CD4-positive, alpha-beta T cell treated with Interleukin-4 for 1 hour (primary cell): Measurements from ENCODE around the gene ATRIP.
"Not testable (repeated sequence)": the region's sequence is repeated elsewhere in the genome, so short reads cannot be mapped to it uniquely, and the experiment has no call there.

Experiments
- DNase-seq, 2 donors: peaks; one replicate each; pipeline ENCODE4 v3.0.0-alpha.2; 2020 to 2022

Gene ATRIP

DNA sequence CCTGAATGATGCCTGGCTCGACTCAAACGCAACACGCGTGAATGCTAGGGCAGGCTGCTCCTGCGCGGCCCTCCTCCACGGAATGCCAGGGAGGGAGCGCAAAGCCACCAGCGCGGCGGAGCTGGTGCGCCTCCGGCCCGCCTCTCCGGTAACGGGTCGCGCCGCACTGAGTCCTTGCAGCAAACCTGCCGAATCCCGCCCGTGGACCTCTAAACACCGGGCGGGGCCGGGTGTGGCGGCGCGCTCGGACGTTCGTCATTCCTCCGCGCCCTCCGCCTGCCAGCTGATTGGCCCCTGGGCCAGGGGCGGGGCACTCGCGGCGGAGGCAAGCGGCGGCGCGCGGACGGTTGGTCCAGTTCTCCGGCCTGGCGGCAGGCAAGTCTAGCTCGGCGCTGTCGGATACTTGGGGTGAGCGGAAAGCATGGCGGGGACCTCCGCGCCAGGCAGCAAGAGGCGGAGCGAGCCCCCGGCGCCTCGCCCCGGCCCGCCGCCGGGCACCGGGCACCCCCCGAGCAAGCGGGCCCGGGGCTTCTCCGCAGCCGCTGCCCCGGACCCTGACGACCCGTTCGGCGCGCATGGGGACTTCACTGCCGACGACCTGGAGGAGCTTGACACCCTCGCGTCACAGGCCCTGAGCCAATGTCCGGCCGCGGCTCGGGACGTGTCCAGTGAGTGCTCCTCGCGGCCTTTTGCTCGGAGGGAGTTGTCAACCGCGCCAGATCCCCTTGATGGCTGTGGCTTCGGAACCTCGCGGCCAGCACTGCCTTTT, at the start of gene ATRIP:
Gene ATRIP (plus strand): TSS at position 313 of the 769 bp plus-strand sequence. CDS start 109 bp downstream, at position 422.
- peak; percentile 79 to 89 for DNase-seq

DNA sequence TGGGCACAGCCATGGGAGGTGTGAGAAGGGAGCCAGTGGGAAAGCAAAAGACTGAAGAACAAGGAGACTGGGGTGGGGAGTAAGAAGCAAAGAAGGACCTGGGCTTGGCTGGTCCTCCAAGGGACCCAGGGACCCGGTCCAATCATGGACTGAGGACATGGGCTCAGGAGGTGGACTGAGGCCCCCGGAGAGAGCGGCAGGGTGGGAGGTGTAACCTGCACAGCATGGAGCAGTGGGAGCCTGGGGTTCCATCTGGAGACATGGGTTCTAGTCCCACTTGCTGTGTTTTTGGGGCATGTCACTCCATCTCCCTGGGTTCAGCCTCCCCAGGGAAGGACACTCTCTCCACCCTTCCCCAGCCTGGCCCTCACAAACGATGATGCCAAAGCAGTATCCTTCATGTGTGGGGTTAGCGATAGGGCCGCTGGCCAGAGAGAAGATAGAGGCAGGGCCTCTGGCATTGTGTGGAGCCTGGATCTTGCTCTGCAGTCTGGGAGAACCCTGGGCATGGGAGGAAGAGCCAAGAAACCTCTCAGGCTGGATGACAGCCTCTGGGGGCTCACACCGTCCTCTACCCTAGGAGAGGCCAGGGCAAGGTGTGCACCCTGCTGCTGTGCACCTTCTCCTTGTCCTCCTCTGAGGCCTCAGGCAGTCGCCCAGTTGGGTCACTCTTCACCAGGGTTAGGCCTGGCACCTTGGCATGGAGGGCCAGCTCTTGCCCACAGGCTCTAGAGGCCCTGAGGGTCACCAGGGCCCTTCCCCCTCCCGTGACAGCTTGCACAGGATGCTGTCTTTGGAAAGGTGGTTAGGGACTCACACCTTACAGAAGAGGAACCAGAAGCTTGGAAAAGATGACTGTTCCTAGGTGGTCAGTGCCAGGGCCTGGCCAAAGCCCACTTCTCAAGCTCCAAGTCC, 48.5 kb upstream of the ATRIP start:
- DNase-seq: no peak

DNA sequence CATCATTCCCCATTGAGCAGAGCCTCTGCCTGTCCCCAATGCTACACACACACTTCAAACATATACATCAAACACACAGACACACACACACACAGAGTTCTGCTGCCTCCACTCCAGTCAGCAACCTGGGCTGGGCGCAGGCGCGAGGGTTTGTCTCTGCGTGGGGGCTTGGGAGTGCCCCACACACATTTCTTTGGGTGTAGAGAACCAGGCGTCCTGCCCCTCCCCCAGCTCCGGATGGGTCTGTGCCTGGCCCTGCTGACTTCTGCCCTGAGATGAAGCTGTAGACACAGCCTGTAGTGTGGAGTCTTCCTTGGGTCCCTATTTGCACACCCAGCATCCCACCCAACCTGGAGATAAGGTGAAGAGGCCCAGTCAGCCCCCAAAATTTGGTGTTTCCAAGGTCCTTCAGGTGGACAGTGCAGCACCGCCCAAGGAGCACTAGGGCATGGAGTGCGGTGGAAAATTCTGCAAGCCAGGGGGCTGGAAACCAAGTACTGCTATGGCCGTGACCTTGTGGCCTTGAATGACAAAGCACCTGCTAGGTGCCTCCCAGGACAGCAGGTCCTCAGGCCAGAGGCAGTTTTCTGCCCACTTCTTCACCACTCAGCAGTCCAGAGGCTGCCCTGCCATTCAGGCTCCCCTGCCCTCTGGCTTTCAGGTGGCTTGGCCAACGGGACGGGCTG, 47.7 kb upstream of the ATRIP start:
- DNase-seq: no peak

DNA sequence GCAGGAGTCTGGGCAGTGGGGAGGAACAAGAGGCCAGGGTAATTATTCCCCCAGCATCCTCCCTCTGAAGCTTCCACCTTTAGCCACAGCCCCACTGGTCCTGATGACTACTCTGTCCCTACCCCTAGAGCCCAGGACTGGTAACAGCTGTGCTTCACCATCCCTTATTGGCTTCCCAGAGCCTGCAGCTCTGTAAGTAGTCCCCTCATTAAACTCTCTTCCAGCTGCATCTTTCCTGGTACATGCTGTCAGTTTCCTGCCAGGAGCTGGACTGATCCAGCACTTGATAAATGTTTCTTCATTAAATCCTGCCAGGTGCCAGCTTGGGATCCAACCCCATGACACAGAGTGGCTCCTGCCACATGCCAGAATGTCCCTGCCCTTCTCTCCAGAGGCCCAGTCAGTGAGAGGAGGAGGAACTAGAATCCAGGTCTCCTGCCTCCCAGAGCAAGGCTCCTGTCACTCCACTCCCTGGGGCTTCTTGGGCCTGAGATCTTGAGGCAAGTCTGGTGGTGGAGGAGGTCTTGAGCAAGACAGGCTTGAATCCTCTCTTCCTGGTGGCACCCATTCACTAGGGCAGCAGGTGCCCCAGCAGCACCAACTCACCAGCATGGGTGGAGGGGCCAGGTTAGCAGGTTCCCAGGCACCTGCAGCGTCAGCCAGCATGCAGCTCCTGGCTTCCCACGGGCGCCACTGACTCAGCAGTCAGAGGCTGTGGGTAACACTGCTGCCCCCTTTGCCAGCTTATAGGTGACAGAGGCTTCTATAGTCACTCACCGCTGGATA, 47.0 kb upstream of the ATRIP start:
- DNase-seq: no peak

DNA sequence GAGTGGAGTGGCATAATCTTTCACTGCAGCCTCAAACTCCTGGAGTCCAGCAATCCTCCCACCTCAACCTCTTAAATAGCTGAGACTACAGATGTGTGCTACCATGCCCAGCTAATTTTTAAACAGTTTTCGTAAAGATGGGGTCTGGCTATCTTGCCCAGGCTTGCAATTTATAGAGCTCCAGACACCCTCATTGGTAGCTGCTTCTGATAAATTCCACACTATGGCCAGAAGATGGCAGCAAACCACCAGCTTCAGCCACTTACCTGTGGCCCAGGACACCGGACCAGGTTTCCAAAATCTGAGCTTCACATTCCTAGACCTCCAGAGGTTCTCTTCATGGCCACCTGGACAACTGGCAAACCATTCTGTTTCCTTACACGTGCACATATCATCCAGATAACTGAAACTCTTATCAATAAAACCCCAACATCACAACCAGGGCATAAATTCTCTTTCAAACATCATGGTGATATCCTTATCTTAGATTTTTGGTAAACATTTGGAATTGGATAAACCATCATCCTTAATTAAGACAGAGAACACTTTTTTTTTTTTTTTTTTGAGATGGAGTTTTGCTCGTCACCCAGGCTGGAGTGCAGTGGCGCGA, 45.6 kb upstream of the ATRIP start:
- DNase-seq: peak; percentile 79 to 82

DNA sequence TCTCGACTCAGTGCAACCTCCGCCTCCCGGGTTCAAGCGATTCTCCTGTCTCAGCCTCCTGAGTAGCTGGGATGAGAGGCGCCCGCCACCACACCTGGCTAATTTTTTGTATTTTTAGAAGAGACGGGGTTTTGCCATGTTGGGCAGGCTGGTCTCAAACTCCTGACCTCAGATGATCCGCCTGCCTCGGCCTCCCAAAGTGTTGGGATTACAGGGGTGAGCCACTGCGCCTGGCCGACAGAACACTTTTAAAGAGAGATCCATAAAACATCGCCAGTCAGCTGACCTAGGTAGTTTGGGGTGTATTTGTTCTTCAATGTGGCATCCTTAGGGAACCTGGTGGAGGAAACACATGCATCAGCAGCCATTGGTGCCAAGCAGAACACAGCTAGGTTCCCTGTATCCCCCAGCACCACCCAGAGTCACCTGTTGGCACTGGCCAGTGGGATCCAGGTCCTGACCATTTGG, 45.1 kb upstream of the ATRIP start:
- DNase-seq: not testable (repeated sequence)

DNA sequence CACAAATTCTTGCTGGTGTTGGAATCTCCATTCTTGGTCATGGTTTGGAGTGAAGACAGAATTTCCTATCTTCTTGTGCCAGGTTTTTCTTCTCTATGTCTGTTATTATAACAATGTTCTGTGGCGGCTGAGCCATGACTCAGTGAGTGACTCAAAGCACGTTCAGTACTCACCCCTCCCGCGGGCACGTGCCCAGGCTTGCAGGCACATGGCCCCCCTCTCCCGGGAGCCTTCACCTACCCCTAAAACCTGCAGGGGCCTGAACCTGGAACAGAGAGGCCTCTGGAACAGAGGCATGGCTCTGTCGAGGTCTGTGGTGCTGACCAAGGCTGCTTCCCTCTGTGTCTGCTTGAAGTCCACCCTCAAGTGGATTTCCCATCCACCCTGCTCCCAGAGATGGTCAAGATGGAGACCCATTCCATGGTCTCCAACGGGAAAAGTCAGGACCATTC, 44.2 kb upstream of the ATRIP start:
- no peak for DNase-seq

DNA sequence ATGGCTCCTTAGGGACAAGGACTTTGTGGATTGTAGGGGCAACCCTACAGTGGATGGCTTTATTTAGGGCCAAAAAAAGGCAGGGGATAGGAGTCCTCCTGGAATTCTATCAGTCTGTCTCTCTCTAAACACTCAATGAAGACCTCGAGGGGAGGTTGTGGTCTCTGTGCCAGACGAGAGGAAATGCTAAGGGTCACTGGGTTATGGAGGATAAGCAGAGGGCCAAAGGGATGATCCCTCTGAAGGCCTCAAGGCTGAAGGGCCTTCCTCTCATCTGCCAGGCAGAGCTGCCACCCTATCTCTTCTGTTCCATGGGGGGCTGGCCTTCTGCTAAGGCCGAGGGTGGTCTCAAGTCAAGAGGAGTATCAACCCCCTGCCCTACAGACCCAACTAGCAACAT, 43.6 kb upstream of the ATRIP start:
- DNase-seq: peak in 1 of 2 donors; percentile 4

DNA sequence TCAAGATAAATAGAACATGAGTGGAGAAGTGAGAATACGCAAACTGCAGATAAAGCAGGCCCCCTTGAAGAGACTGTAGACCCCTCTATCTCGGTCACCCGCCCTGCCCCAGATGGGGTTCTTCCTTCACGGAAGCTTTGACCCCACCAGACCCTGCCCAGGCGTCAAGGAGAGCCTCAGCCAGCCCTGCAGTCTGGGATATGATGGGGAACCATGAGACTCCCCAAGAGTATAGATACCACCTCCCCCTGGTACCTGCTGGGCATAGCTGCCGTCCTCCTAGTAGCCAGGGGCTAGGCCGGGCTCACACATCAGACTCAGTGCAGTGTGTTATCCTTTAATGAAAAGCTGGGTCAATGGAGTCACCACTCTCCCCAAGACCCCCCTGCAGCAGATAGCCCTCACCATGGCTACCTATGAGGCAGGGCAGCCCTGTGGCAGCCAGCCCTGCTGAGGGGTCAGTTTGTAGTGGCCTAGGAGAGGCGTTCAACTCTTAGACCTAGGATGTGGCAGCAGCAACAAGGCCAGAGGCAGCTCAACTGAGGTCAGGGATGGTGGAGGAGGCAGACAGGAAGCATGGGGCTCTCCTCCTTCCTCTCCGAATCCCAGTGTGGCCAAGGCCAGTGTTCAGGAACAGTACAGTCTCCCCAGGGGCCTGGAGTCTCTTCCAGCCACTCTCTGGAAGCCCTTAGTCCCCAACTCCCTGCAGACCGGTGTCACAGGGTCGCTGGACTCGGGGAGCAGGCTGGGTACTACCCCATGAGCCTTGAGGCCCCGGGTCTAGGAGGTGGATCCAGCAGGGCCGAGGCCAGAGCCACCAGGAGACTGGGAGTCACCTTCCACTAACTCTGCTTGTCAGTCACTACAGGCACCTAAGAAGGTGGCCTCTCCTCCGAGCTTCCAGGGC, 42.8 kb upstream of the ATRIP start:
- peak in 1 of 2 donors; percentile 5 for DNase-seq

DNA sequence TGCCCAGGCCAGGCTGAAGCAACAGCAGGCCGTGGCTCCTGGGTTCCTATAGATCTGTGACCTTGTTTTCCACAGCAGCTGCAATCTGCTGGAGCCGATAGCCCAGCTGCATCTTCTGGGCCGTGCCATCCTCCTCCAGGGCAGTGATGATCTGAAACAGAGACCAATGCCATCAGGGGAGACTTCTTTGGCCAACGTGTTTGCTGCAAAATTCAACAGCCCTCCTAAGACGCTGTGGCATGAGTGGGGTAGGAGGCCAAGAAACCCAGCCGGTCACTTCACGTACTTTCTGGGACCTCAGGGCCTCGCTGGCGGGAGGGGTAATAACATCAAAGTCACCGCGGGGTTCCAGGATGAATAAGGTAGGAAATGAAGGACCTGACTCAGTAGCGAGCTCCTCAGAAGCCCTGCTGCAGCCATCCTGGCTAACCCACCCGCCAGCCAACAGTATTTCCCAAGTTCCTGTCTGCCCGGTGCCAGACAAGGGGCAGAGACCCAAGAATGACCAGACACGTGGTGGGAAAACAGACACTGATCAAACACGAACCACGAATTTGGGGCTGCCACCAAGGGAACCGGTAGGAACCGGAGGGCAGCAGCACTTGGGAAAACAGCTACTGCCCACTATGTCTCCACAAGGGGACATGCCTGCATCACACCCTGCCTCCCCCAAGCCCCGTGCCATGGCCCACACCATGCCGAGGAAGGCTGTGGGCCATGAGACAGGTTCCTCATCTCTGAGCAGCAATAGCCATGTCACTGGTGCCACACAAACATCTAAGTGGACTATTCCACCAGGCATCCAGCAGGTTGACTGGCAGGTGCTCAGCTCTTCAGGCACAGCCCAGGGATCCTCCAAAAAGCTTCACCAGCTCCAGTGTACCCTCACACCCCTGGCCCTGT, 41.8 kb upstream of the ATRIP start:
- peak in 1 of 2 donors; percentile 8 for DNase-seq

DNA sequence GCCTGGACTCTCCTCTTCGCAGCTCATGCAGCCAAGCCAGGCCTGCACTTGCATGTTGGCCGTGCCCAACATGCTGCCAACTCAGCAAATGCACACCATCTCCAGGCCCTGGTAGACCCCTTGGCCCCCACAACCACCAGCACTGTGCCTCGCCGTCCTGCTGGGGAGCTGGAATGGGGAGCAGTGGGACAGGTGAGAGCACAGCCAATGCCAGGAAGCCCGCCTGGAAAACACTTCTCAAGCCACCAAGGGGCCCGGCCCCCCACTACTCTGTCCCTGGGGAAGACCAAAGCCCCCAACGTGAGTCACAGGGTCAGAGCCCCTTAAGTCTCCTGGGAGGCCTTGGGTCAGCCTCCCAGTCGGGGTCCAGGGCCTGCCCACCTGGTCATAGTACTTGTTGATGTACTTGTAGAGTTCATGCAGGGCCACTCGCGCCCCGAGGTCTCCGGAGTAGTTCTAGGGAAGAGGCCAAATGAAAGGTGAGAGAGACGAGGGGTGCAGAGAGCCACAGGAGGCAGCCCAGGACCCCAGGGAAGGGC, 41.1 kb upstream of the ATRIP start:
- DNase-seq: no peak

DNA sequence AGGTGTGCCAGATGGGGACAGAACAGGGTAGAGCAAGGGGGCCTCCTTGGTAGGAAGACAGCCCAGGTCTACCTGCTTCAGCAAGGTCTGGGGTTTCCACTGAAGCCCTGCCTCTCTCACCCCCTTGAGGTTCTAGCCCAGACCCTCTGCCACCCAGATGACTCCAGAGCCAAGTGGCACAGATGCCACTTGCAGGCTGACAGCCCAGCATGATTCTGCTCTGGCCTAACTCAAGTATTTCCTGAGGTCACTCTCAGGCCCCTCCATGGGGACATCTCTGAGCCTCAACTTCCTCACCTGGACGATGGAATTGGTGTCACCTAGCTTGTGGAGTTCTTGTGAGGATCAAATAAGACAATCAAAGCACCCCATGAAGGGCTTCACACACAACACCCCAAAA, 40.6 kb upstream of the ATRIP start:
- DNase-seq: peak in 1 of 2 donors; percentile 6

DNA sequence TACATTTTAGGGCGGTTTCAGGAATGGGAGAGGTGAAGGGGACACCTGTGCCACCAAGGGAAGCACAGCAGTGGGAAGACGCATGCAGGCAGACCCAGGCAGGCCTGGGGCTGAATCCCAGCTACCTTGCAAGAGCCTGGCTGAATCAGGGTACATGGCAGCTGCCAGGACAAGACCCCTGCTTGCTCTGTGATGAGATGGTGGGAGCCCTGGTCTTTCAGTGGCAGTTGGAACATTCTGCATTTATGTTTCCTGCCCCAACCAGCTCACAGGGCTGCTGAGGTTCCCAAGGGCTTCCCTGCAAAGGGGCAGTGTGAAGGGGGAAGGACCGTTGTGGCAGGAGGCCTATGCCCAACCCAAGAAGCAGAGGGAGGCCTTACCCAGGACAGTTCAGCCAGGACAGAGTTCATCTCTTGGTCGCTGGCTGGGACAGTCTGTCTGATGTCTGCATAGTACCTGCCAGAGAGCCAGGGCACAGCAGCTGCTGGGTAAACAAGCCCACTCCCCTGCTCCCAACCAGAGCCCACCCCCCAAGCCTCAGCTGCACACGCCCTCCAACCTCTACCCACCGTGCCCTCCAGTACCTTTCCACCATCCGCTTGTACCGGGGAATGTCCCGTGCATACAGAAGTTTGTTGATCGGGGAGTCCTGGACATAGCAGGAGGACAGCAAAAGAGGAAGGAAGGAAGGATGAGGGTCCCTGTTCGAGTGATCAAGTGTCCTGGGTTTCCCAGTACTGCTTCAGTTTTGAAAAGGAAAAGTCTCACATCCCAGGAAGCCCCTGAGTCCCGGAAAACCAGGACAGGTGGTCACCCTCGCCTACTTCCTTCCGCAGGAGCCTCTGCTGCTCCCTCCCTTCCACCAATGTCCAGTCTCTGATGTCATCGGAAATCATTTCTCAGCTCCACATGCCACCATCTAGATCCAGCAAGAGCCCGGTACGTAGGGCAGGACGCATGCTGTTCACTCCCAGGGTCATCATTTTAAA, 39.8 kb upstream of the ATRIP start:
- DNase-seq: peak in 1 of 2 donors; percentile 2

DNA sequence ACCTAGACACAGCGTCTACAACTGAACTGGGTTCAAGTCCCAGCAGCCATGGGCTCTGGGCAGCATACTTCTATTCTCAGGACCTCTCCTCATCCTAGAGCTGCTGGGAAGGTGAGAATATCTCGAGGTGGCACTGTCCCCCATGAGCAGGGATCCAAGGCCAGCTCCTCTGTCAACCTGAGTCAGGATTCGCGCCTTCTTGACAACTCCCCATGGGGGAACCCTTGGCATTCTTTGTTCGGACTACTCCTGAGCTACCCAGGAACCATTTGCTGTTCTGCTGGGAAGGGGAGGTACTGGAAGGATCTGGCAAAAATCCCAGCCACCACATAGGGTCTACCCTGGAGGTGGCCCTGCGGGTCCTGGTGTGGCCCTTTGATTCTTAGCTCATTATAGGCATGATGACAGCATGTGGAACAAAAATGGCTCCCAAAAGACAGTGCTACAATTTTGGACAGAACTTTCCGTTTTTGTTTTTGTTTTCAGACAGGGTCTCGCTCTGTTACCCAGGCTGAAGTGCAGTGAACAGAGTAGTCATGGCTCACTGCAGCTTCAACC, 38.9 kb upstream of the ATRIP start:
- DNase-seq: peak in 1 of 2 donors; percentile 6

DNA sequence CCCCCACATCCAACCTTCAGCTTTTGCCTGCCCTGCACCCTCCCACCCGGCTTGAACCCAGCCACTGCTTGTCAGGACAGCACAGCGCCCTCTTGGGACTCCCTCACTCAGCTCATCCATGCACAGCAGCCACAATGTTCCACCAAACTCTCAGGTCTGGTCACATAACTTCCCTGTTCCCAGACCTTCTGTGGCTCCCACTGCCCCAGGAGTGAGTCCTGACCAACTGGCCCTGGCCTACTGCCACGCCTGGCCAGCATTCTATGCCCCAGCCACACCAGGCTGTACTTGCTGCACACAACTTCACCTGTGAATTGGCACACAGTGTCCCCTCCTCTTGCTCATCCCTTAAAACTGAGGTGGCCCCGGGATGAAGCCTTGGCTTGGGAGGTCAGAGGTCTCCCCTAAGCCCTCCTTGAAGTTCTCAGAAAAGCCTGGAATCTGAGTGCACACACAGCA, 37.7 kb upstream of the ATRIP start:
- no peak for DNase-seq

DNA sequence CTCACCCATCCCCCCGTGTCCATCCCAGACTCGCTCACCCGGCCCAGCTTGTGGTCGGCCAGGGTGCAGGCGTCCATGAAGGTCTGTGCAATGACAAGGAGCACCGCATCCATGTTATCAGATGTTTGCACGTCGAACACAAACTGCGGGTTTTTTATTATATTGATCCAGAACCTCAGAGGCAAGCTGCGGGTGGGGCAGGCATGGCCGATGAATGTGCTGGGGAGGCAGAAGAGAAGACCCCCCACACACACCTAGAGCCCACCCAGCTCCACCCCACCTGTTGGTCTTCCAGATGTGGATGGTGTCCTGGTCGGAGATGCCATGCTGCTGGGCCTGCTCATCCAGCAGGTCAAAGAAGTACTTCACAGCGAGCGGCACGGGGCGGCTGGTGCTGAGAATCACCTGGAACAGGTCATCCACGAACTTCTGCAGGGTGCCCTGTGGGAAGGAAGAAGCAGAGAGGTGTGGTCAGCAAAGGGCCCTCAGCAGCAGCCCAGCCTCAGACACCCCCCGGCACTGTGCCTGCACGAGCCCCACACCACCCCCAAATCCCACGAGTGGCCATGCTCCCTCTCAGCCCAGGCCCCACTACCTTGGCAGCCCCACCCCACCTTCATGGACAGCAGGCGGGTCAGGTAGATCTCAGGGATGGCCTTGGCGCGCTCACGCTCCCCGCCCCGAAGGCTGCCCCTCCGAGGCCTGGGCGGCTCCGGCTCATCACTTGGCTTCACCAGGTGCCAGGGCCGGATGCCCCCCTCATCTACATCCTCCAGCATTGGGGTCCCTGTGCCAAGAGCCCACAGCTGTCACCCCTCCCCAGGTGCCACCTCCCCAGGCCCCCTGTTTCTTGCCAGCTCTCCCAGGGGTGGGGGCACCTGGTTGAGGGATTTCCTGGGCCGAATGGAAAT, 37.0 kb upstream of the ATRIP start:
- peak in 1 of 2 donors; percentile 8 for DNase-seq
